Pancreas (tissue), 10 donors: ENCODE data around the gene TMEM38A. TPM values are rescaled to one million over a fixed set of nuclear protein-coding genes. Genes with fewer than 3 reads are reported as not detected.
"Not testable (repeated sequence)": the region's sequence is repeated elsewhere in the genome, so short reads cannot be mapped to it uniquely, and the experiment has no call there.

Experiments used
- ATAC-seq, 4 donors: fragments of 200-7000 bp; cut with Tn5 transposase; one replicate each; pipeline versions ENCODE4 v1.8.0 to v1.9.1; 2020; ENCODE audit warnings: mild to moderate bottlenecking in 4 of 4, moderate library complexity in 4 of 4
- DNase-seq, 6 donors: peaks; one replicate each; pipeline ENCODE4 v3.0.0-alpha.2; 2020
- FAIRE-seq: peaks from 2 replicates; lab custom pipeline; 2012; peaks lifted over from hg19 to GRCh38; lab: Jason Lieb, UNC
- H3K27ac ChIP-seq, 4 donors: fragments of 200-600 bp; sonication (generic); 1 replicate in 3 of 4; 2 replicates in 1 of 4; pipeline versions ENCODE4 v1.5.0 to v1.8.0; 2020
- H3K27me3 ChIP-seq, 4 donors: fragments of 200-600 bp; one replicate each; pipeline ENCODE4 v1.8.0; 2021
- H3K36me3 ChIP-seq, 3 donors: fragments of 200-600 bp; sonication (generic) in 1 of 3; one replicate each; pipeline versions ENCODE4 v1.5.0 to v1.8.0; 2020 to 2021
- H3K4me1 ChIP-seq, 3 donors: fragments of 200-600 bp; one replicate each; pipeline ENCODE4 v1.8.0; 2021
- H3K4me3 ChIP-seq, 4 donors: fragments of 200-600 bp; sonication (generic) in 2 of 4; one replicate each; pipeline versions ENCODE4 v1.5.0 to v1.8.0; 2020 to 2021
- H3K9me3 ChIP-seq, 4 donors: fragments of 200-600 bp; one replicate each; pipeline ENCODE4 v1.8.0; 2021
- CTCF ChIP-seq, 4 donors: fragments of 200-600 bp; sonication (generic) in 3 of 4; IDR thresholded peaks; one replicate each; pipeline versions ENCODE4 v1.5.0 to v1.8.0; 2021; ENCODE audit warnings: antibody characterized with exemption in 4 of 4
- WGBS, 2 donors: extraction: QIAGEN DNeasy Blood & Tissue Kit; methylation state at CpG; one replicate each; pipeline ENCODE4 v1.1.7; 2013; 5-methylcytosine and 5-hydroxymethylcytosine counted together
- intact Hi-C, 3 donors: fragments of 100-400 bp; cut with DNase I; formaldehyde crosslinking; loops; one replicate each; pipeline versions ENCODE4 v1.11.1 to v1.14.2; 2022
- polyA plus RNA-seq, 2 donors: library from polyadenylated mRNA; stranded (reverse); fragments of 200-250 nt; gene quantifications; one replicate each; pipeline ENCODE4 v1.2.3, GENCODE V29; 2013
- total RNA-seq, 6 donors: library from RNA; stranded (reverse); fragmentation: NEBNext Ultra II Directional in 4 of 6; extraction: Animal tissue kit (Norgen Biotek cat#: 25700) in 4 of 6; gene quantifications; one replicate each; pipeline versions ENCODE4 v1.2.1 to v1.2.4, GENCODE V29; 2021 to 2023
- donor health status: healthy with polysubstance abuse.
- donor health status: DM: no; HTN: no; CAD: no; lungs with moderate emphysema.
- donor health status: DM: no; HTN: no; CAD: no.
- donor health status: control.
- donor health status: control.
- donor health status: Bipolar disorder and iron deficiency.
- donor health status: DM: yes; HTN: yes; CAD: no.
- donor health status: DM: no; HTN: no; CAD: no.
- donor health status: DM: no; HTN: no; CAD: no.
- donor health status: DM: yes; HTN: yes; CAD: no.

Gene TMEM38A
- total and polyA plus RNA-seq, 8 donors = 1.2 to 4.0 (median 2.0) TPM

GRCh38 chr19:16641695-16642094 is 19.2 kb upstream of the TMEM38A start:
- no peak for FAIRE-seq
- no peak for DNase-seq
- no peak overlapping the region for H3K27ac ChIP-seq
- no peaks in the 10 kb centered on the region for H3K4me1 ChIP-seq
- intact Hi-C loops = no loop called here
- H3K4me3 ChIP-seq = no peak overlapping the region
- ATAC-seq = no peak
- H3K27me3 ChIP-seq = no peaks in the 10 kb centered on the region
- no peak for TF ChIP-seq CTCF (IDR thresholded peaks at IDR 0.05)
- WGBS, 2 donors = 98% methylated on average over 10 of the region's 10 CpGs
- no peaks in the 10 kb centered on the region for H3K9me3 ChIP-seq
- peaks cover 3 to 49% (median 29%) of the 10 kb centered on the region in 3 donors for H3K36me3 ChIP-seq

GRCh38 chr19:16645140-16645539 is 15.8 kb upstream of the TMEM38A start:
- intact Hi-C loops = no loop called here
- FAIRE-seq (no peak), ATAC-seq (no peak), DNase-seq (no peak)
- Histone ChIP-seq H3K36me3 (peaks cover 3 to 59% (median 25%) of the 10 kb centered on the region in 3 donors), H3K27ac (no peak overlapping the region), H3K4me1 (no peaks in the 10 kb centered on the region), H3K27me3 (no peaks in the 10 kb centered on the region), H3K9me3 (no peaks in the 10 kb centered on the region), H3K4me3 (no peak overlapping the region)
- 94 to 97% methylated on average over 9 of the region's 9 CpGs for WGBS, 2 donors
- no peak for TF ChIP-seq CTCF (IDR thresholded peaks at IDR 0.05)

GRCh38 chr19:16649734-16650133 is 11.2 kb upstream of the TMEM38A start:
- Histone ChIP-seq H3K36me3 (peaks cover 2 to 64% (median 23%) of the 10 kb centered on the region in 3 donors), H3K4me3 (no peak overlapping the region), H3K4me1 (no peaks in the 10 kb centered on the region), H3K9me3 (no peaks in the 10 kb centered on the region), H3K27ac (no peak overlapping the region), H3K27me3 (no peaks in the 10 kb centered on the region)
- intact Hi-C loops = no loop called here
- TF ChIP-seq CTCF (IDR thresholded peaks at IDR 0.05) = no peak
- DNase-seq (no peak), ATAC-seq (peak in 2 of 4 donors; percentile 70 to 79), FAIRE-seq (no peak)
- WGBS, 2 donors = 83 to 87% methylated on average over 9 of the region's 9 CpGs

- Histone ChIP-seq H3K9me3 (no peaks in the 10 kb centered on the region), H3K4me1 (no peaks in the 10 kb centered on the region), H3K4me3 (no peak overlapping the region), H3K36me3 (peaks cover 2 to 56% (median 14%) of the 10 kb centered on the region in 3 donors), H3K27me3 (no peaks in the 10 kb centered on the region), H3K27ac (no peak overlapping the region)
- ATAC-seq (peak in 1 of 4 donors; percentile 8), DNase-seq (no peak), FAIRE-seq (no peak)
- no peak for TF ChIP-seq CTCF (IDR thresholded peaks at IDR 0.05)
- intact Hi-C loops = no loop called here
- WGBS, 2 donors = 81 to 85% methylated on average over 2 of the region's 2 CpGs
Measured at GRCh38 chr19:16650821-16651220, 10.1 kb upstream of the TMEM38A start.

GRCh38 chr19:16651421-16652188 is 9.3 kb upstream of the TMEM38A start:
- intact Hi-C loops, FAIRE-seq, H3K27ac ChIP-seq, H3K4me1 ChIP-seq, H3K4me3 ChIP-seq, DNase-seq, H3K27me3 ChIP-seq, H3K9me3 ChIP-seq, ATAC-seq: not testable (repeated sequence)
- 86 to 90% methylated on average over 8 of the region's 8 CpGs for WGBS, 2 donors
- H3K36me3 ChIP-seq = peaks cover 6 to 54% (median 15%) of the 10 kb centered on the region in 3 donors
